ENCODE measurements around the gene ZBTB20. TPM values are rescaled to one million over a fixed set of nuclear protein-coding genes. Genes with fewer than 3 reads are reported as not detected.

Gene ZBTB20
- total RNA-seq, 1 experiment from 2014 or later = 10.7 TPM

- TF ChIP-seq CTCF (IDR thresholded peaks at IDR 0.05; ENCODE audit: unreplicated experiment) = no peak
- H3K27ac Mint-ChIP-seq (ENCODE audit: low read depth, unreplicated experiment) = no peak overlapping the region
- CTCF ChIA-PET = no interaction called here
These were observed 561.4 kb downstream of the ZBTB20 start for GRCh38 chr3:114585687-114586086.

GRCh38 chr3:114584734-114585371, 562.2 kb downstream of the ZBTB20 start:
- Mint-ChIP-seq H3K27me3 (ENCODE audit: insufficient read depth, unreplicated experiment) (no peaks in the 10 kb centered on the region), H3K9me3 (ENCODE audit: unreplicated experiment) (no peaks in the 10 kb centered on the region), H3K4me1 (ENCODE audit: insufficient read depth, unreplicated experiment) (no peaks in the 10 kb centered on the region), H3K4me3 (ENCODE audit: unreplicated experiment) (no peak overlapping the region), H3K27ac (ENCODE audit: low read depth, unreplicated experiment) (no peak overlapping the region), H3K36me3 (ENCODE audit: insufficient read depth, unreplicated experiment) (no peaks in the 10 kb centered on the region)
- BruUV-seq (replicated peaks) = no TSS peak
- TF ChIP-seq CTCF (IDR thresholded peaks at IDR 0.05; ENCODE audit: unreplicated experiment) = no peak
- ChIA-PET CTCF (no interaction called here), POLR2A (no interaction called here)
- intact Hi-C loops (cut with micrococcal nuclease) = no loop called here
- no peak for DNase-seq (ENCODE audit: unreplicated experiment)

More at GRCh38 chr3:114585687-114586086, 561.4 kb downstream of the ZBTB20 start:
- Mint-ChIP-seq H3K27me3 (ENCODE audit: insufficient read depth, unreplicated experiment) (no peaks in the 10 kb centered on the region), H3K4me1 (ENCODE audit: insufficient read depth, unreplicated experiment) (no peaks in the 10 kb centered on the region), H3K36me3 (ENCODE audit: insufficient read depth, unreplicated experiment) (no peaks in the 10 kb centered on the region), H3K4me3 (ENCODE audit: unreplicated experiment) (no peak overlapping the region), H3K9me3 (ENCODE audit: unreplicated experiment) (no peaks in the 10 kb centered on the region)
- DNase-seq (ENCODE audit: unreplicated experiment) = no peak
- POLR2A ChIA-PET = no interaction called here
- intact Hi-C loops (cut with micrococcal nuclease) = no loop called here
- no TSS peak for BruUV-seq (replicated peaks)

GRCh38 chr3:114582929-114583328, 564.2 kb downstream of the ZBTB20 start:
- no TSS peak for BruUV-seq (replicated peaks)
- no peak for TF ChIP-seq CTCF (IDR thresholded peaks at IDR 0.05; ENCODE audit: unreplicated experiment)
- Mint-ChIP-seq H3K4me1 (ENCODE audit: insufficient read depth, unreplicated experiment) (no peaks in the 10 kb centered on the region), H3K27me3 (ENCODE audit: insufficient read depth, unreplicated experiment) (no peaks in the 10 kb centered on the region), H3K27ac (ENCODE audit: low read depth, unreplicated experiment) (no peak overlapping the region), H3K4me3 (ENCODE audit: unreplicated experiment) (no peak overlapping the region), H3K9me3 (ENCODE audit: unreplicated experiment) (no peaks in the 10 kb centered on the region), H3K36me3 (ENCODE audit: insufficient read depth, unreplicated experiment) (no peaks in the 10 kb centered on the region)
- POLR2A ChIA-PET = no interaction called here
- CTCF ChIA-PET = no interaction called here
- DNase-seq (ENCODE audit: unreplicated experiment) = no peak
- intact Hi-C loops (cut with micrococcal nuclease) = no loop called here

GRCh38 chr3:114572364-114573062, 574.6 kb downstream of the ZBTB20 start:
- ChIA-PET POLR2A (no interaction called here), CTCF (interaction anchor here (1.2 kb wide), 1 partner anchor 17 kb away, joined by 4 read pairs; no protein-coding TSS in a partner anchor)
- no peak for DNase-seq (ENCODE audit: unreplicated experiment)
- no peaks in the 10 kb centered on the region for H3K4me1 Mint-ChIP-seq (ENCODE audit: insufficient read depth, unreplicated experiment)
- H3K27ac Mint-ChIP-seq (ENCODE audit: low read depth, unreplicated experiment) = no peak overlapping the region
- intact Hi-C loops (cut with micrococcal nuclease) = no loop called here
- no peaks in the 10 kb centered on the region for H3K9me3 Mint-ChIP-seq (ENCODE audit: unreplicated experiment)
- H3K4me3 Mint-ChIP-seq (ENCODE audit: unreplicated experiment) = no peak overlapping the region
- H3K27me3 Mint-ChIP-seq (ENCODE audit: insufficient read depth, unreplicated experiment) = no peaks in the 10 kb centered on the region
- no TSS peak for BruUV-seq (replicated peaks)
- no peak for TF ChIP-seq CTCF (IDR thresholded peaks at IDR 0.05; ENCODE audit: unreplicated experiment)
- no peaks in the 10 kb centered on the region for H3K36me3 Mint-ChIP-seq (ENCODE audit: insufficient read depth, unreplicated experiment)

Measured in MCF 10A (cell line).